A673 (cell line): ENCODE data around the gene MDM4. TPM values are rescaled to one million over a fixed set of nuclear protein-coding genes. Genes with fewer than 3 reads are reported as not detected.

ENCODE experiments used
- BruUV-seq: library from RNA; stranded (reverse); fragments of 400-500 nt; replicated peaks from 2 replicates; lab custom pipeline; 2021; lab: Mats Ljungman, UMichigan
- CTCF ChIA-PET: fragments of 300-600 bp; sonication (Branson Sonifier 250); formaldehyde crosslinking; loops from one replicate; lab custom pipeline; 2022; ENCODE audit warnings: antibody characterized with exemption; lab: Charles Lee
- POLR2A ChIA-PET: fragments of 300-600 bp; sonication (Branson Sonifier 250); formaldehyde crosslinking; loops from one replicate; lab custom pipeline; 2022; ENCODE audit warnings: antibody characterized with exemption; ENCODE audit not compliant: low non-redundant PET; lab: Charles Lee
- DNase-seq: peaks from one replicate; pipeline ENCODE4 v3.0.0-alpha.2; 2015; ENCODE audit warnings: low spot score
- H3K27ac ChIP-seq: fragments of 200-600 bp; sonication (generic); 2 replicates; pipeline ENCODE4 v1.5.1; 2016; ENCODE audit warnings: mixed run types, low read depth, mild to moderate bottlenecking, mixed read lengths, antibody characterized with exemption, low read length; ENCODE audit not compliant: poor library complexity, severe bottlenecking
- H3K27me3 ChIP-seq: fragments of 200-600 bp; sonication (generic); replicated peaks from 2 replicates; pipeline ENCODE4 v1.6.1; 2017; ENCODE audit warnings: mixed run types, low read depth, mild to moderate bottlenecking, mixed read lengths, antibody characterized with exemption, low read length; ENCODE audit not compliant: insufficient read depth, poor library complexity
- H3K36me3 ChIP-seq: fragments of 200-600 bp; sonication (generic); 2 replicates; pipeline ENCODE4 v1.6.1; 2016; ENCODE audit warnings: mixed run types, mild to moderate bottlenecking, mixed read lengths, antibody characterized with exemption, low read length; ENCODE audit not compliant: insufficient read depth, poor library complexity, severe bottlenecking
- H3K4me1 ChIP-seq: fragments of 200-600 bp; sonication (generic); 2 replicates; pipeline ENCODE4 v1.6.1; 2017; ENCODE audit warnings: mixed run types, mild to moderate bottlenecking, mixed read lengths, antibody characterized with exemption, low read length; ENCODE audit not compliant: insufficient read depth, poor library complexity, severe bottlenecking
- H3K4me3 ChIP-seq: fragments of 200-600 bp; sonication (generic); 2 replicates; pipeline ENCODE4 v1.5.1; 2016; ENCODE audit warnings: low read depth, mixed run types, mild to moderate bottlenecking, mixed read lengths, low read length; ENCODE audit not compliant: poor library complexity, severe bottlenecking
- H3K9me3 ChIP-seq: fragments of 200-600 bp; sonication (generic); 2 replicates; pipeline ENCODE4 v1.6.1; 2016; ENCODE audit warnings: mixed run types, low read depth, mild to moderate bottlenecking, mixed read lengths, antibody characterized with exemption, low read length; ENCODE audit not compliant: poor library complexity, severe bottlenecking
- CTCF ChIP-seq: fragments of 300-800, 200-600 bp; sonication (generic); conservative IDR thresholded peaks from 2 replicates; pipeline ENCODE4 v1.5.1; 2017; ENCODE audit warnings: low read depth, mild to moderate bottlenecking, antibody characterized with exemption, low read length, moderate library complexity, mixed read lengths
- EZH2 ChIP-seq: fragments of 200-600 bp; sonication (generic); IDR thresholded peaks from 2 replicates; pipeline ENCODE4 v1.6.1; 2017; ENCODE audit warnings: borderline replicate concordance, low read depth, mild to moderate bottlenecking, mixed read lengths, antibody characterized with exemption, low read length; ENCODE audit not compliant: poor library complexity, severe bottlenecking
- intact Hi-C: fragments of 100-400 bp; cut with micrococcal nuclease; formaldehyde crosslinking; loops from one replicate; pipeline ENCODE4 v1.10.0; 2022; ENCODE audit not compliant: unreplicated experiment
- total RNA-seq: library from RNA; stranded (reverse); gene quantifications from 2 replicates; pipeline ENCODE4 v1.2.3, GENCODE V29; 2021

Gene MDM4
- total RNA-seq, 1 experiment from 2014 or later: 71.3 TPM

GRCh38 chr1:204591473-204592090 lies 75.4 kb downstream of the MDM4 start:
- Histone ChIP-seq H3K36me3 (no peaks in the 10 kb centered on the region), H3K4me1 (peaks cover 10% of the 10 kb centered on the region), H3K27me3 (no peaks in the 10 kb centered on the region), H3K27ac (no peak overlapping the region), H3K4me3 (no peak overlapping the region), H3K9me3 (no peaks in the 10 kb centered on the region)
- DNase-seq: no peak
- POLR2A ChIA-PET: no interaction called here
- intact Hi-C loops: no loop called here
- no TSS peak for BruUV-seq
- TF ChIP-seq CTCF: no peak
- no peak for TF ChIP-seq EZH2
- CTCF ChIA-PET: interaction anchor here (0.6 kb wide), 1 partner anchor 1083 kb away, joined by 6 read pairs; no protein-coding TSS in a partner anchor

DNA sequence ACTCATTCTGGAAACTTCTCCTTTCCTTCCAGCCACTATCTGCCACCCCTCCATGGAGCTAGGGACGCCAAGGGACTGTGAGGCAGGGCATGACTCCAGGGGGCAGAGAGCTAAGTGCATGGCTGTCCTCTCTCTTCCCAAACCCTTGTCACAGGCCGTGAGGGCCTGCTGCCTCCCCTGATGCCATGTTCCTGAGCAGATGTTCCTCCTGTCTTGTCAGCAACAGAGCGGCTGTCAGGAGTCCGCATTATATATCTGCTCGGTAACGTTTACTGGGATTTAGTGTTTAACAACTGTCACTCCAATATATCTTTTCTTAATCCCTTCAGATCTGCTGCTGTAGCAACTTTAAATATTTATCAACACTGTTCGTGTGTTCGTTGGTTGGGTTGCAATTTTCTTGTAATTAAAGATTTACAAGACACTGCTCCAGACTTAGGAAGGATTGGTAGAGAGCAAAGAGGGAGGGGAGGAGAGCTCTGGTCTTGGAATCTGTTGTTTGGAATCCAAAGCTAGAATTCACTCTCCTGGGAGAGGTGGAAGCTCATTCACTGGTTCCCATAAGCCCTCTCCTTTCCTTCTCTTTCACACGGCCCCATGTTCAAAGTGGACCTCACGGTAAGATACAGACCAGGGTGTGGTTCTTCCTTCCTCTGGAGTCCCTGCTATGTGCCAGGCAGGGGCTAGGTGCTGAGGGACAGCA lies 76.2 kb downstream of the MDM4 start:
- intact Hi-C loops: no loop called here
- Histone ChIP-seq H3K27me3 (no peaks in the 10 kb centered on the region), H3K9me3 (no peaks in the 10 kb centered on the region), H3K4me1 (peaks cover 10% of the 10 kb centered on the region), H3K36me3 (no peaks in the 10 kb centered on the region), H3K27ac (no peak overlapping the region), H3K4me3 (no peak overlapping the region)
- ChIA-PET POLR2A (no interaction called here), CTCF (no interaction called here)
- TF ChIP-seq CTCF: no peak
- no peak for TF ChIP-seq EZH2
- BruUV-seq: no TSS peak
- no peak for DNase-seq

GRCh38 chr1:204598319-204598969 lies 82.2 kb downstream of the MDM4 start:
- BruUV-seq: no TSS peak
- Histone ChIP-seq H3K4me3 (no peak overlapping the region), H3K36me3 (no peaks in the 10 kb centered on the region), H3K27me3 (no peaks in the 10 kb centered on the region), H3K9me3 (no peaks in the 10 kb centered on the region), H3K4me1 (no peaks in the 10 kb centered on the region), H3K27ac (no peak overlapping the region)
- ChIA-PET CTCF (no interaction called here), POLR2A (no interaction called here)
- DNase-seq: no peak
- intact Hi-C loops: no loop called here
- TF ChIP-seq EZH2: no peak
- TF ChIP-seq CTCF: no peak
